Ovary (tissue), 9 donors: Measurements from ENCODE around the gene MLN. TPM values are rescaled to one million over a fixed set of nuclear protein-coding genes. Genes with fewer than 3 reads are reported as not detected.

Source experiments
- DNase-seq, 5 donors: peaks; one replicate each; pipeline ENCODE4 v3.0.0-alpha.2; 2019 to 2020
- H3K27ac ChIP-seq, 2 donors: fragments of 200-600 bp; one replicate each; pipeline versions ENCODE4 v1.5.1 to v1.8.0; 2019 to 2022
- H3K27me3 ChIP-seq: fragments of 200-600 bp; one replicate; pipeline ENCODE4 v1.8.0; 2022
- H3K36me3 ChIP-seq: fragments of 200-600 bp; sonication (generic); one replicate; pipeline ENCODE4 v1.5.1; 2019
- H3K4me1 ChIP-seq: one replicate; pipeline ENCODE4 v1.8.1; 2013; ENCODE audit warnings: mild to moderate bottlenecking, moderate library complexity; ENCODE audit not compliant: insufficient read depth
- H3K4me3 ChIP-seq: fragments of 200-600 bp; sonication (generic); one replicate; pipeline ENCODE4 v1.5.1; 2017
- H3K9me3 ChIP-seq, 2 donors: fragments of 200-600 bp in 1 of 2; sonication (generic) in 1 of 2; one replicate each; pipeline versions ENCODE4 v1.5.1 to v1.8.1; 2013 to 2019; ENCODE audit warnings: mild to moderate bottlenecking in 1 of 2, moderate library complexity in 1 of 2
- EP300 ChIP-seq: sonication (generic); formaldehyde crosslinking; IDR thresholded peaks from one replicate; pipeline ENCODE4 v1.6.1; 2017; ENCODE audit warnings: antibody characterized with exemption
- POLR2A ChIP-seq: fragments of 450-650 bp; IDR thresholded peaks from one replicate; pipeline ENCODE4 v1.6.1; 2017; ENCODE audit warnings: antibody characterized with exemption, mild to moderate bottlenecking, moderate library complexity
- WGBS, 3 donors: extraction: QIAGEN DNeasy Blood & Tissue Kit in 1 of 3; methylation state at CpG; one replicate each; pipeline versions ENCODE4 v1.1.5 to v1.1.7; 2013 to 2017; 5-methylcytosine and 5-hydroxymethylcytosine counted together
- intact Hi-C, 4 donors: fragments of 100-400 bp; cut with DNase I; formaldehyde crosslinking; loops; one replicate each; pipeline versions ENCODE4 v1.11.0 to v1.15.1; 2022 to 2023
- polyA plus RNA-seq, 2 donors: library from polyadenylated mRNA; stranded (reverse); fragments of 200-250 nt in 1 of 2; fragments of 350-450 nt in 1 of 2; fragmentation: Illumina TruSeq in 1 of 2; extraction: RNeasy Lipid Tissue Mini Kit (QIAGEN cat#74804) in 1 of 2; gene quantifications; one replicate each; pipeline ENCODE4 v1.2.3, GENCODE V29; 2013 to 2014
- total RNA-seq, 7 donors: library from RNA; depleted of rRNA in 2 of 7; stranded (reverse); fragments of >200 nt in 2 of 7; fragmentation: NEBNext Ultra II Directional in 3 of 7; extraction: Animal tissue kit (Norgen Biotek cat#: 25700) in 3 of 7; gene quantifications; one replicate each; pipeline versions ENCODE4 v1.1.0 to v1.2.4, GENCODE V29; 2016 to 2023
- TF ChIP-seq, protein P1 (sequence below), 3 donors: fragments of 450-650 bp in 2 of 3; fragments of 200-600 bp in 1 of 3; IDR thresholded peaks; one replicate each; pipeline versions ENCODE4 v1.5.1 to v1.8.0; 2016 to 2022; ENCODE audit warnings: antibody characterized with exemption in 3 of 3, mild to moderate bottlenecking in 1 of 3
- donor health status: DM: no; HTN: no; CAD: no; lungs with moderate emphysema.
- donor health status: DM: no; HTN: no; CAD: no.
- donor health status: Bipolar disorder and iron deficiency.
- donor health status: DM: yes; HTN: yes; CAD: no.
- donor health status: DM: no; HTN: no; CAD: no.
- donor health status: DM: yes; HTN: yes; CAD: no.

Gene MLN
- total and polyA plus RNA-seq, 9 donors, result not detected

DNA sequence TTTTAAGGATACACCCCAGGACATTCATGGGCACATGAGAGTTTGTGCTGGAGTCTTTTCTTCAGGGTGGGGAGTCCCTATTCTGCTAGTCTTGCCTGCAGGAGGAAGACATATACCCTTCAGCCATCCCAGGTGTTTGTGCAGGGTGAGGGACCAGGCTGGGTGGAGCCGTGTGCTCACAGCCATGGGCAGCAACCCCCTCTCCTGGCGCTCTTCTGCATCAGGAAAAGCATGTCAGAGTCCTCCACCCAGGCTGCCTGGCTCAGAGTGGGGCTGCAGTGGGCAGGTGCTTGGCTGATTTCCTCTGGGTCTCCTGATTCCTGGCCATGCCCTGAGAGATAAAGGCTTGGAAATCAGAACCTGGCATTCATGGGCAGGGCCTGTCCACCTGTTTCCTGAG, 22.7 kb upstream of the MLN start:
- intact Hi-C loops, result no loop called here
- H3K4me1 ChIP-seq, result peaks cover 3% of the 10 kb centered on the region

GRCh38 chr6:33824461-33825154, 20.8 kb upstream of the MLN start:
- Histone ChIP-seq H3K4me1 (peaks cover 3% of the 10 kb centered on the region), H3K27ac (no peak overlapping the region), H3K36me3 (no peaks in the 10 kb centered on the region), H3K9me3 (no peaks in the 10 kb centered on the region), H3K4me3 (no peak overlapping the region), H3K27me3 (no peaks in the 10 kb centered on the region)
- no peak for TF ChIP-seq EP300
- TF ChIP-seq POLR2A, result no peak
- TF ChIP-seq, protein P1, sequence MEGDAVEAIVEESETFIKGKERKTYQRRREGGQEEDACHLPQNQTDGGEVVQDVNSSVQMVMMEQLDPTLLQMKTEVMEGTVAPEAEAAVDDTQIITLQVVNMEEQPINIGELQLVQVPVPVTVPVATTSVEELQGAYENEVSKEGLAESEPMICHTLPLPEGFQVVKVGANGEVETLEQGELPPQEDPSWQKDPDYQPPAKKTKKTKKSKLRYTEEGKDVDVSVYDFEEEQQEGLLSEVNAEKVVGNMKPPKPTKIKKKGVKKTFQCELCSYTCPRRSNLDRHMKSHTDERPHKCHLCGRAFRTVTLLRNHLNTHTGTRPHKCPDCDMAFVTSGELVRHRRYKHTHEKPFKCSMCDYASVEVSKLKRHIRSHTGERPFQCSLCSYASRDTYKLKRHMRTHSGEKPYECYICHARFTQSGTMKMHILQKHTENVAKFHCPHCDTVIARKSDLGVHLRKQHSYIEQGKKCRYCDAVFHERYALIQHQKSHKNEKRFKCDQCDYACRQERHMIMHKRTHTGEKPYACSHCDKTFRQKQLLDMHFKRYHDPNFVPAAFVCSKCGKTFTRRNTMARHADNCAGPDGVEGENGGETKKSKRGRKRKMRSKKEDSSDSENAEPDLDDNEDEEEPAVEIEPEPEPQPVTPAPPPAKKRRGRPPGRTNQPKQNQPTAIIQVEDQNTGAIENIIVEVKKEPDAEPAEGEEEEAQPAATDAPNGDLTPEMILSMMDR (IDR thresholded peaks at IDR 0.05), result no peak
- DNase-seq, result peak in 2 of 5 donors; percentile 29 to 65
- intact Hi-C loops, result no loop called here
- 33 to 40% (median 33%) methylated on average over 15 of the region's 15 CpGs for WGBS, 3 donors

More for the DNA sequence above, 22.7 kb upstream of the MLN start:
- Histone ChIP-seq H3K27me3 (no peaks in the 10 kb centered on the region), H3K4me3 (no peak overlapping the region), H3K36me3 (no peaks in the 10 kb centered on the region), H3K27ac (no peak overlapping the region), H3K9me3 (no peaks in the 10 kb centered on the region)
- 58 to 74% (median 72%) methylated on average over 2 of the region's 2 CpGs for WGBS, 3 donors
- DNase-seq, result no peak
- no peak for TF ChIP-seq POLR2A
- TF ChIP-seq, protein P1 (IDR thresholded peaks at IDR 0.05), result no peak
- no peak for TF ChIP-seq EP300

- Histone ChIP-seq H3K4me3 (no peak overlapping the region), H3K36me3 (no peaks in the 10 kb centered on the region), H3K9me3 (no peaks in the 10 kb centered on the region), H3K4me1 (peaks cover 3% of the 10 kb centered on the region), H3K27ac (no peak overlapping the region), H3K27me3 (no peaks in the 10 kb centered on the region)
- WGBS, 3 donors, result 67 to 77% (median 72%) methylated on average over 2 of the region's 2 CpGs
- TF ChIP-seq POLR2A, result no peak
- TF ChIP-seq, protein P1 (IDR thresholded peaks at IDR 0.05), result no peak
- no peak for TF ChIP-seq EP300
- DNase-seq, result no peak
- intact Hi-C loops, result no loop called here
Observed at GRCh38 chr6:33823806-33824205, 20.0 kb upstream of the MLN start.

GRCh38 chr6:33822575-33823395, 19.0 kb upstream of the MLN start:
- H3K27ac ChIP-seq, result no peak overlapping the region
- DNase-seq, result no peak
- H3K36me3 ChIP-seq, result no peaks in the 10 kb centered on the region
- no peaks in the 10 kb centered on the region for H3K27me3 ChIP-seq
- no peak overlapping the region for H3K4me3 ChIP-seq
- intact Hi-C loops, result no loop called here
- WGBS, 3 donors, result 56 to 67% (median 63%) methylated on average over 10 of the region's 10 CpGs
- no peaks in the 10 kb centered on the region for H3K9me3 ChIP-seq
- peaks cover 3% of the 10 kb centered on the region for H3K4me1 ChIP-seq
- TF ChIP-seq EP300 (no peak), POLR2A (no peak)
- TF ChIP-seq, protein P1 (IDR thresholded peaks at IDR 0.05), result no peak
